Measurements from ENCODE around the gene ZNF678.
"Not testable (repeated sequence)": the region's sequence is repeated elsewhere in the genome, so short reads cannot be mapped to it uniquely, and the experiment has no call there.

The ZNF678 gene

DNA sequence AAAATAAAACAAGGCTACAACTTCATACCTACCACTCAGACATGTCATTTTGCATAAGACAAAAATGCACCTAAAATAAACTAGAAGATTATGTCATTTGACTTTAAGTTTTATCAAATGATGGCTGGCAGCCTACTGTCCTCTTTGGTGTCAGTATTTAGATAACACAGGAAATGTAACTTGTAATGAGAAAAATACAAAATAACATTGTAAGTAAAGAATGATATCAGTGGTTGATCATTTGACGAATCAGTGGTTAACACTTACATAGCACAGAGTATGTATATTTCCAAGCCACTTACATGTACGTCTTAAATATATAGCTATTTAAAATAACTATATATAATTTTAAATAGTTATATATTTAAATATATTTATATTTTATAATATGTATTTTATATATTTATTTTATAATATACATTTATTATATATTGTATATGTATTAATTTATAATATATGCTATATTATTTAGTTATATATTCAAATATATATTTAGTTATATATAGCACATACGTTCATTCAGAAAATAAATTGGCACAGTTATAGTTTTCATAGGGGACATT, 44.1 kb downstream of the ZNF678 start:
- no peak for DNase-seq

DNA sequence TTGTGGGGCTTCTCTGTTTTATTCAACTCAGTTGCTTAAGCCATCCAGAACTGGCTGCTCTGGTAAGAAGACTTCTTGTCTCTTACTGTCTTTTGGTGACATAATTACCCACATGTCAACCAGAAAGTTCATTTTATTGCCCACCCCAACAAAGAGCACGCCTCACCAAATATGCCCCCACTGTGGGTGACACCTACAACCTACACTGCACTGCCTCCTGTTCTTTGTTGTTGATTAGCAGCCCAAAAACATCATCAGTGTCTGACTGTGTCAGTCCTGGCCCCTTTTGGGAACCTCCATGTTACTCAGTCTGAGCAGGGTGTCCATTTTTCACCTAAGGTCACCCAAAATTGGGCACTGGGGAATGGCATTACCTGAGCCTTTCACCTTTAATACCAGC, 49.3 kb downstream of the ZNF678 start:
- no peak for DNase-seq

DNA sequence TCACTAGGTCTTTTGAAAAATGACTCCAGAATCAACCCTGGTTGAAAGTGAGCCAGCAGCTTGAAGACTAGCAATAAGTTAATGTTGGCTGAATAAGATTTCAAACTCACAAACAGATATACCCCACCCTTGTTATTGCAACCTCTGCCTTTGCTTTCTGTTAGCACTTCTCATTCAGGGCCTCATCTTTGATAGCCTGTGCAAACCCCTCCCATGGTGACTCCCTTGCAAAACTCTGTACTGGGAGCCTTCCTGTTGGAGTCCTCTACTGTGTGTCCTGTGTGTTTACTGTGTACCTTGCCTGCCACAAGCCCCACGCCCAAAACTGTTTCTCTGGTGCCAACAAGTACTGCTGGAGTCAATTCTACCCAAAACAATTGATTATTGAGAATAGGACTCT, 50.2 kb downstream of the ZNF678 start:
- no peak for DNase-seq

DNA sequence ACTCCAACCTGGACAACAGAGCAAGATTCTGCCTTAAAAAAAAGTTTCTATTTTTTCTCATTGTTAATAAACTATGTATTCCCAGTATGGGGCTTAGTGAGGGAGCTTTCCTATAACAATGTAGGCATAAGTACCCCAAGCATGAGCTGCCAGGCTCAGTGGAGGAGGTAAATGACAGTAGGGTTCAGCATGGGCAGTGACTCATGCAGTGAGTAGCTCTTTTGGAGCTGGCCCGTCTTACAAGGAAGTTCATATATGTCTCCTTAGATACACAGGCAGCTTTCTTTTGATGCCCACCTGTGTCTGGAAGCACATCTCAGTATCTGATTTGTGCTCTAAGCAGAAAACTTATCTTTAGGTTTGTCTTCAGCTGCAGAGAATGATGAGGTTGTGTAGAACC, 57.9 kb downstream of the ZNF678 start:
- no peak for DNase-seq

DNA sequence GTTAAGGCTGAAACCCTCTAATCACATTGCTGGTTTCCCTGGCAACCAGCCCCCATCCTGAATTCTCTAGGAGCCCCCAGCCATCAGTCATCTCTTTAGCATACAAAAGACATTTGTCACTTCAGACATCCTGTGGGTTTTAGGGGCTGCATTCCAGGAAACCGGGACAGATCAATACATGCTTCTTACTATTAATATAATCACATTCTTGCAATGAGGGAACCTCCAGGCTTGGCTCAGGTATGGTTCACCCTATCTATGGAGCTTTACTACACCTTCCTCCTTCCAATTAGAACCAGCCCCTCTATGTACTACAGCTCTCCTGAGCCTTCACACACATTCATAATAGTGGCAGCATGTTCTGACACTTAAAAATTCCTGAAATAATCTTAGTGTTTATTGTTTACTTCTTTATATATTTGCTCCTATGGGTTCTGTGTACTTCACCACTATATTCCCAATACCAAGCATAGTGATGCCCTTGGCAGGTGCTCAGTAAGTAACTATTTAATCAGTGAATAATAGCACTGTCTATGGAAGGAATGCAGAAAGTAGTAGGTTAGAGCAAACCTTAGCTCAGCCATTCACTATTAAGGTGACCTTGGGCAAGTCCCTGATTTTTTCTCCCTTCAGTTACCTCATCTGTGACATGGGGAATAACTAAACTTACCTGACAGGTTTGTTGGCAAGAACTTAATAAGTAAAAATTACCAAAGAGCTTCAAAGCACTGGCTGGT, 59.6 kb downstream of the ZNF678 start:
- no peak for DNase-seq

DNA sequence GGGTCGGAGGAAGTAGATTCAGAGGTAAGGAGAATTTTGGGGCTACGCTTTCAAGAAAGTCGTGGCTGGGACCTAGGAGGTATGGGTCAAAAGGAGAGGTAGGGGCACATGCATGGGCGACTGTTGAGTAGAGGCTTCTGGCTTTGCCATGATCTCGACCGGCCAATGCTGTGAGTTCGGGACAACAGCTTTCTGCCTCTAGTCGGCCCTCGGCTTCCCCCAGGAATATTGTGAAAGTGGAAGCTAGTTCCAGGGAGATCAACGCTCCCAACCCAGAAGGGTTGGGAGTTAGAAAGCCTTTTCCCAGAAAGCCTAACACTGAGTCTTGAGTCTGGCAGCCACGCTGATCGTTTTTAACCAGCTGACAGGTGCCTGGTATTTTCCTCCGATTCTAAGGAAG, 69.0 kb downstream of the ZNF678 start:
- DNase-seq, result no peak

DNA sequence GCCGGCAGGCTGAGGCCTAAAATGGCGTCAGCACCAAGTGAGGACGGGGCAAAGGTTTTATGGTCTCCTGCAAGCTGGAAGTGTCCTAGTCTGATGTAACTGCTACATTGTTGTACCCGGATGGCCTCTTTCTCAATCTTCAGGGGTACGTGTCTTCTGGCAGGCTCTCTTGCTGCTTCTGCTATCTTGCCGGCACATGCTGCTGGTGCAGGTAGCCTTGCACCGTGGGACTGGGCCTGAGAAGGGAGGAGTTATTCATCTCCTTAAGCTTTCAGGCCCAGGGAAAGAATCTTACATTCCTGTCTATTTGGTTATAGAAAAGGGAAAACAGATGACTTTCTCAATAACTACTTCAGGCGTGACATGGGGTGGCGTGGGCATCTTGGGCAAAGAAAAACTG, 72.2 kb downstream of the ZNF678 start:
- DNase-seq, result no peak

DNA sequence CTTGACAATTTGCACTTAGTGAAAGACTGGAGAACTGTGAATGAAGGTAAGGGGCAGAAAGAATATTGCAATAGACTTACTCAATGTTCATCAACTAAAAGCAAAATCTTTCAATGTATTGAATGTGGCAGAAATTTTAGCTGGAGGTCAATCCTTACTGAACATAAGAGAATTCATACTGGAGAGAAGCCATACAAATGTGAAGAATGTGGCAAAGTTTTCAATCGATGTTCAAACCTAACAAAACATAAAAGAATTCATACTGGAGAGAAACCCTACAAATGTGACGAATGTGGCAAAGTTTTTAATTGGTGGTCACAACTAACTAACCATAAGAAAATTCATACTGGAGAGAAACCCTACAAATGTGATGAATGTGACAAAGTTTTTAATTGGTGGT, 91.1 kb downstream of the ZNF678 start:
- DNase-seq, result no peak

DNA sequence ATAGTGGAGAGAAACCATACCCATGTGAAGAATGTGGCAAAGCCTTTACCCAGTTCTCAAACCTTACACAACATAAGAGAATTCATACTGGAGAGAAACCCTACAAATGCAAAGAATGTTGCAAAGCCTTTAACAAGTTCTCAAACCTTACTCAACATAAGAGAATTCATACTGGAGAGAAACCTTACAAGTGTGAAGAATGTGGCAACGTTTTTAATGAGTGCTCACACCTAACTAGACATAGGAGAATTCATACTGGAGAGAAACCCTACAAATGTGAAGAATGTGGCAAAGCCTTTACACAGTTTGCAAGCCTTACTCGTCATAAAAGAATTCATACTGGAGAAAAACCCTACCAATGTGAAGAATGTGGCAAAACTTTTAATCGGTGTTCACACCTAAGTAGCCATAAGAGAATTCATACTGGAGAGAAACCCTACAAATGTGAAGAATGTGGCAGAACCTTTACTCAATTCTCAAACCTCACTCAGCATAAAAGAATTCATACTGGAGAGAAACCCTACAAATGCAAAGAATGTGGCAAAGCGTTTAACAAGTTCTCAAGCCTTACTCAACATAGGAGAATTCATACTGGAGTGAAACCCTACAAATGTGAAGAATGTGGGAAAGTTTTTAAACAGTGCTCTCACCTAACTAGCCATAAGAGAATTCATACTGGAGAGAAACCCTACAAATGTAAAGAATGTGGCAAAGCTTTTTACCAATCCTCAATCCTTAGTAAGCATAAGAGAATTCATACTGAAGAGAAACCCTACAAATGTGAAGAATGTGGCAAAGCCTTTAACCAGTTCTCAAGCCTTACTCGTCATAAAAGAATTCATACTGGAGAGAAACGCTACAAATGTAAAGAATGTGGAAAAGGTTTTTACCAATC, 91.7 kb downstream of the ZNF678 start:
- DNase-seq, result no peak

DNA sequence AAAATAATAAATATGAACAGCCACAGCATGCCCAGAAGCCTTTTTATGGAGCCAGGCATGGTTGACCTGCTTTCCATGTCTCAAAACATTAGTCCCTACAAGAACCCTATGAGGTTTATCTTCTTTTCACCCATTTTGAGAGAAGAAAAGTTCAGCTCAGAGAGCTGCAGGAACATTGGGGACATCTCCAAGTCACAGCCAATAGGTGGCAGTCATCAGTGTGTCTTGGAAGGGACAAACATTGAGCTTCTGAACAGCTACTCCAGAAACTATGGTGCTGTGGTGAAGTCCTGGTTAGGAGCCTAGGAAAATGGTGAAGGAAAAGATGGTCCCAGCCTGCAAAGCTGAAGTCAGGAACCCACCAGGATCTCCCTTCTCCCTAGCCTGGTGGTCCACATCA, 98.1 kb downstream of the ZNF678 start:
- DNase-seq, result no peak

DNA sequence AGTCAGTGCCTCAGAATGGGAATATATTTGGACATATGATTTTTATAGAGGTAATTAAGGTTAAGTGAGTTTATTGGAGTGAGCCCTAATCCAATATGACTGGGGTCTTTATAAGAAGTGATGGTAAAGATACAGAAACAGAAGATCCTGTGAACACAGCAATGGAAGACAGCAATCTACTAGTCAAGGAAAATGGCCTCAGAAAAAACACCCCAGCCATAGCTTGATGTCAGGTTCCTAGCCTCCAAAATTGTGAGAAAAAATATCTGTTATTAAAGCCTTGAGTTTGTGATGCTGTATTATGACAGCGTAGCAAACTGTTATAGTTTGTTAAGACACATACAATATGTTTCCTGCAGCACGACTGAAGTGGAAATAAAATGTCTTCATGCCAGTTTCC, 99.6 kb downstream of the ZNF678 start:
- DNase-seq, result no peak

DNA sequence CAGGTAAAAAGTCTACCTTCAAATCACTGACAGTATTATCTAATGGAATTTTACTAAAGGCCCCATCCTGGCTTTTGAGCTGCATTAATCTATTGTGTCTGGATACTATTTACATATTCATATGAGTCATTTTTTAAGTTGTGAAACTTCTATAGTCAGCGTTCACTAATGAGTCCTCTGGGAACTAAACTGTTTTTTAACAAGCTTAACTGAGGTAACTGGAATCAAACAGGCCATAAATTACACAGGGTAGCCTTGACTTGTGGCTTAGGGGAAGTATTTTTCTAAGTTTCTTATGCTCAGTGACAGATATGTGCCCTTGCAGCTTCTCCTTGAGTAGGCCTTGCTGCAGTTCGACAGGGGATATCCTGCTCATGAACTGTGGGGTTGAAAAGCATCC, 102.9 kb downstream of the ZNF678 start:
- DNase-seq, result no peak

DNA sequence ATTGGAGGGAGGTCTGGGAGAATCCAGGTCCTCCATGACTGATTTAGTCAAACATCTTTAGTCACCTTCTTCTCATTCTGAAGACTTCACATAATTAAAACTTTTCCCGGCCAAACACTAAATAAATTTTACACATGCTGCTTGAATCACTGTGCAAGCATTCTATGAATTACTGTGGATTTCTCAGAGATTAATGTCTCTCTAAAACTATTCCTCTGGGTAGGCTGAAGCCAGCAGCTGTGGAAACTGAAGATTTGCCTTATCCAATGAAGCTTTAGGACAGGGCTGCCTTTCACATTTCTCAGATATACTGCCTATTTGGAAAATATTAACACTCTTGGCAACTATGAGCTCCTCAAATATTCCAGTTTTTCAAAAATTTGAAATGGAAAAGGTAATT, 110.1 kb downstream of the ZNF678 start:
- DNase-seq, result no peak

DNA sequence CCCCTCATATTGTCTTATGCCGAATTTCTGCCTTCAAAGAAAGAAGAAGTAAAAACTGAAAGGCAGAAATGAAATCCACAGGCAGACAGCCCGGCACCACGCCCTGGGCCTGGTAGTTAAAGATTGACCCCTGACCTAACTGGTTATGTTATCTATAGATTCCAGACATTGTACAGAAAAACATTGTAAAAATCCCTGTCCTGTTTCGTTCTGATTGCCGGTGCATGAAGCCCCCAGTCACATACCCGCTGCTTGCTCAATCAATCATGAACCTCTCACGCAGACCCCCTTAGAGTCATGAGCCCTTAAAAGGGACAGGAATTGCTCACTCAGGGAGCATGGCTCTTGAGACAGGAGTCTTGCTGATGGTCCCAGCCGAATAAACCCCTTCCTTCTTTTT, 122.5 kb downstream of the ZNF678 start:
- DNase-seq, result no peak

DNA sequence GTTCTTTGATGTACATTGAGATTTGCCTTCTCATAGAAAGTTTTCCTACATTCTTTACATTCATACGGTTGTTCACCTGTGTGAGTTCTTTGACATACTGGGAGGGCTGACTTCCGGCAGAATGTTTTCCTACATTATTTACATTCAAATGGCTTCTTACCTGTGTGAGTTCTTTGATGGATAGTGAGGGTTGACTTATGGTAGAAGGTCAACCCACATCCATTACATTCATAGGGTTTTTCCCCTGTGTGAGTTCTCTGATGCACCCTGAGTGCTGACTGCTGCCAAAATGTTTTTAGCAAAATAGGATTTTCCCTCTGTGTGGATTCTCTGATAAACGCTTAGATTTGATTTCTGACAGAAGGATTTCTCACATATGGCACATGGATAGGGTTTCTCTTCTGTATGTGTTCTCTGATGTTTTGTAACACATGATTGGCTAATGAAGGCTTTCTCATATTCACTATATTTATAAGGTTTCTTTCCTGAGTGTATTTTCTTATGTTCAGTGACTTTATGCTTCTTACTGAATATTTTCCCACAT, 134.0 kb downstream of the ZNF678 start:
- no peak for DNase-seq

DNA sequence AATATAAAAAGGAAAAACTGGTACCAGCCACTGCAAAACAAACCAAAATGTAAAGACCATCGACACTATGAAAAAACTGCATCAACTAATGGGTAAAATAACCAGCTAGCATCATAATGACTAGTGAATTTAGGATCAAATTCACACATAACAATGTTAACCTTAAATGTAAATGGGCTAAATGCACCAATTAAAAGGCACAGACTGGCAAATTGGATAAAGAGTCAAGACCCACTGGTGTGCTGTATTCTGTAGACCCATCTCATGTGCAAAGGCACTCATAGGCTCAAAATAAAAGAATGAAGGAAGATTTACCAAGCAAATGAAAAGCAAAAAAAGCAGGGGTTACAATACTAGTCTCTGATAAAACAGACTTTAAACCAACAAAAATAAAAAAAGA, 138.3 kb downstream of the ZNF678 start:
- DNase-seq, result not testable (repeated sequence)

DNA sequence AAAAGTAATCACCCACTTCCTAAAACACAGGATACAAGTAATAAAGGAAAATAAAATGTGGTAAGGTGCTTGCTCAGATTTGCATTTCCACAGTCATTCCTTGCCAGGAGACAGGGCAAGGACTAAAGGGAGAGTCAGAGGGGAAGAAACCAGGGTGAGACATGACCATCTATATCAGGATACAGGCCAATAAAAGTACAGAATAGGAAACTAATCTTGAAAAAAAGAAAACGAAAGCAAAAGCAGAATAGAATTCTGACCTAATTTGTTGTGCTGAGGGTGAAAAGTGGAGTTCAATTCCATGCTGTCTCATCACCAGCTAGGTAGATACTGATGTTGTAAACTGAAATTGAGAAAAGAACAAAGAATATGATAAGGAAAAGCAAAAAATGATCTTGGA, 144.5 kb downstream of the ZNF678 start:
- DNase-seq, result no peak

DNA sequence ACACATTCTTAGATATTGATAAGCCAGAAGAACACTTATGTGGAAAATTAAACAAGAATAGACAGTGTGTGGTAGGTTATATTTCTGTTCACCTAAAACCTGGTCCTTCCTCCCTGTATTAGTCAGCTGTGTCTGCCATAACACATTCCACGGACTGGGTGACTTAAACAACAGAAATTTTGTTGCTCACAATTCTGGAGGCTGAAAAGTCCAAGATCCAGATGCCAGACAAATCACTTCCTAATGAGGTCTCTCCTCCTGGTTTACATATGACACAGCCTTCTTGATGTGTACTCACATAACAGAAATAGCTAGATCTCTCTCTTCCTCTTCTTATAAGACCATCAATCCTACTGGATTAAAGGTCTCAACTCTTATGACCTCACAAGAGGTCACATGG, 146.1 kb downstream of the ZNF678 start:
- DNase-seq, result no peak

DNA sequence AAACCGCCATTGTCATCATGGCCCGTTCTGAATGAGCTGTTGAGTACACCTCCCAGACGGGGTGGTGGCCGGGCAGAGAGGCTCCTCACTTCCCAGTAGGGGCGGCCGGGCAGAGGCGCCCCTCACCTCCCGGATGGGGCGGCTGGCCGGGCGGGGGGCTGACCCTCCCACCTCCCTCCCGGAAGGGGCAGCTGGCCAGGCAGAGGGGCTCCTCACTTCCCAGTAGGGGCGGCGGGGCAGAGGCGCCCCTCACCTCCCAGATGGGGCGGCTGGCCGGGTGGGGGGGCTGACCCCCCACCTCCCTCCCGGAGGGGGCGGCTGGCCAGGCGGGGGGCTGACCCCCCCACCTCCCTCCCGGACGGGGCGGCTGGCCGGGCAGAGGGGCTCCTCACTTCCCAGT, 147.1 kb downstream of the ZNF678 start:
- not testable (repeated sequence) for DNase-seq

DNA sequence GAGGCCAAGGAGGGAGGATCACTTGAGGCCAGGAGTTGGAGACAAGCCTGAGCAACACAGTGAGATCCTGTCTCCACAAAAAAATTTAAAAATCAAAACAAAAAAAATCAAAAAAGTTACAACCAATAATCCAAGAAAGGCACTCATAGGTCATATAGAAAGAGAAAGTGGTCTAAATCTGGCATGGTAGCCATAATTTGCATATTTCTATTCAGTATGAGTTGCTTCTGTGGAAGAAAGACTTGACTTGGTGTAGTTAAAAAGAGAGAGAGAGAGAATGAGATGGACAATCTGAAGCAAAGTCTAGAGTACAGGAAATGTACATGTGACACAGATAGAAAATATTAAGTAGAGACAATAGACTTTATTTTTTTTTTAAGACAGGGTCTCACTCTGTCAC, 149.3 kb downstream of the ZNF678 start:
- no peak for DNase-seq

DNA sequence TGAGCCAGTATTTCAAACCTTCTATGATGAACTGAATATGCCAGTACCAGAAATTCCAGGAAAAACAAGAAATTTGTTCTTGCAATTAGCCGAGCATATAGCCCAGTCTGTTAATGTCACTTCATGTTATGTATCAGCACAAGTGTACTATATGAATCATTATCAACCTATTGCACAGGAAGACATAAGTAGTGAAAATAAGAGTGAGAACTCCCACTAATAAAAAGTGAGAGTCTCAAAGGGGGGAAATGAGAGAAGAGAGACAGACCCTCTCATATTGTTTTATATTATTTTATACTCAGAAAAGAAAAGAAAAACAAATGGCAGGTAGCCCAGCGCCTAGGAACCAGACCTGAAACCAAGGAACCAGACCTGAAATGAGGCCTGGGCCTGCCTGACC, 155.6 kb downstream of the ZNF678 start:
- DNase-seq, result no peak

DNA sequence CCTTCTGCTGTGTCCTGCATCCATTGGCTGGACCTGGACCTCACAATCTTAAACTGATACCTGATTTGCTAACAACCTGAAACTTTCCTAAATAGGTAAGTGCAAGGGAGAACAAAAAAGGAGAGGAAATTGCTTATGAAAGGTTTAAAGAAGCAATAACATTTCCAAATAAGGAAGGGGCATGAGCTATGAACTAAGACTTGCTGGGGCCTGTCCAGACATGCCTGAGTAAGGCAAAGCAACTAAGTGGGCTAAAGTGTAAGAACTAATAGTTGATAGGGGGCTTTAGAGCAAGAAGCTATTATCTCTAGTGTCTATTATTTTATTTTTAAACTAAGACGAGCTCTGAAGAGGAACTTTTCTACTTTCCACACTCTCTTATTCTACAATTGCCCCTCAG, 160.1 kb downstream of the ZNF678 start:
- DNase-seq, result no peak

DNA sequence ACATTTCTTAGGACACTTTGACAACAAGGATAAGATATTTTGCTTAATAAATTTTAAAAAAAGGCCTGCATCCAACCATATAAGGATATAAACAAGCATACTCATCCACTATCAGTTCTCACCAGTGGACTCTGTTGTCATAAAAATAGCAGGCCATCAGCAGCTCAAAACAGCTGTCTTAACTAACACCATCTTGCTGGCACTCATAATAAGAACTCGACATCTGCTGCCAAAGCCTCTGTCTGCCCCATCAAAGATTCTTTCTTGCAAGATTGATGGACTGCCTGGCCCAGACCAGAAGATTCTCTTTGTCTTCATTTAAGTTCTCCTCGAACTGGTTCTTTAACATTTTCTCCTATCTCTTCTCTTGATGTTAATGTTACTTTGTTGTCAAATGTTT, 161.7 kb downstream of the ZNF678 start:
- no peak for DNase-seq

DNA sequence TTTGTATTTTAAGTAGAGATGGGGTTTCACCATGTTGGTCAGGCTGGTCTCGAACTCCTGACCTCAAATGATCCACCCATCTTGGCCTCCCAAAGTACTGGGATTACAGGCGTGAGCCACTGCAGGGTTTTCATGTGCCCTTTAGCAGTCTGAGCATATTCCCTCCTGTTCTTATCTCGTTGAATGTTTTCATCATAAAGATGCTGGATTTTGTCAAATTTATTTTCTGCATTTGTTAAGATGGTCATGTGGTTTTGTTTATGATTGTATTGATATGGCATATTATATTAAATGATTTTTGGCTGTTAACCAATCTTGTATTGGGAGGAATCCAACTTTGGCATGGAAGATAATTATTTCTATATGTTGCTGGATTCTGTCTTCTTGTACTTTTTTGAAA, 163.0 kb downstream of the ZNF678 start:
- no peak for DNase-seq
